Retina (tissue), 1 donor: ENCODE measurements around the gene CDK9.
A peak's percentile ranks its signal among the peaks of the same experiment; 100 is the strongest.

ENCODE experiments used
- DNase-seq: peaks from one replicate; pipeline ENCODE4 v3.0.0-alpha.2; 2016

Gene CDK9

GRCh38 chr9:127805620-127806019 is 19.8 kb downstream of the CDK9 start:
- DNase-seq: no peak

- no peak for DNase-seq
These were observed 21.0 kb downstream of the CDK9 start for GRCh38 chr9:127806871-127807270.

- no peak for DNase-seq
These were observed 22.6 kb downstream of the CDK9 start for GRCh38 chr9:127808347-127809001.

DNA sequence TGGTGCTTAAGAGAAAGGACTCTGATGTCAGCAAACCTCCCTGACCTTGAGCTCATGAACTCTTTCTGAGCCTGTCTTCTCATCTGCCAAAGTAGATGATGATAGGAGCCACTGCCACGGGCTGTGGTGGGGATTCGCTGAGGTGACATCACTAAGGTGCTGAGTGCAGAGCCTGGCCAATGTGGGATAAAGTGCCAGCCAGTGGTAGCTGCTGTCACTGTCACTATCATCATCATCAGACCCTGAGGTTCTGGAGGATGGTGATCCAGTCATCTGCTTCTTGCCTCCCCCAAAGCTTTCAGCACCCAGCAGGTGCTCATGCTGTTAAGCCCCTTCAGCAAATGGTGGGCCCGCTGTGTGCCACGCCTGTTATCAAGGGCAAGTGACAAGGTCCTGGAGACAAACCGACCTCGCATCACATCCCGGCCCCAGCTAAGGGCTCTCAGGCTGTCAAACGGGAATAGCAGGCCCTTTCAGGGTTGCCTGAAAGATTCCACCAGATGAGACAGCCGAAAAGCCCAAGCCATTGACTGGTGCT is 23.2 kb downstream of the CDK9 start:
- DNase-seq: peak; percentile 35

DNA sequence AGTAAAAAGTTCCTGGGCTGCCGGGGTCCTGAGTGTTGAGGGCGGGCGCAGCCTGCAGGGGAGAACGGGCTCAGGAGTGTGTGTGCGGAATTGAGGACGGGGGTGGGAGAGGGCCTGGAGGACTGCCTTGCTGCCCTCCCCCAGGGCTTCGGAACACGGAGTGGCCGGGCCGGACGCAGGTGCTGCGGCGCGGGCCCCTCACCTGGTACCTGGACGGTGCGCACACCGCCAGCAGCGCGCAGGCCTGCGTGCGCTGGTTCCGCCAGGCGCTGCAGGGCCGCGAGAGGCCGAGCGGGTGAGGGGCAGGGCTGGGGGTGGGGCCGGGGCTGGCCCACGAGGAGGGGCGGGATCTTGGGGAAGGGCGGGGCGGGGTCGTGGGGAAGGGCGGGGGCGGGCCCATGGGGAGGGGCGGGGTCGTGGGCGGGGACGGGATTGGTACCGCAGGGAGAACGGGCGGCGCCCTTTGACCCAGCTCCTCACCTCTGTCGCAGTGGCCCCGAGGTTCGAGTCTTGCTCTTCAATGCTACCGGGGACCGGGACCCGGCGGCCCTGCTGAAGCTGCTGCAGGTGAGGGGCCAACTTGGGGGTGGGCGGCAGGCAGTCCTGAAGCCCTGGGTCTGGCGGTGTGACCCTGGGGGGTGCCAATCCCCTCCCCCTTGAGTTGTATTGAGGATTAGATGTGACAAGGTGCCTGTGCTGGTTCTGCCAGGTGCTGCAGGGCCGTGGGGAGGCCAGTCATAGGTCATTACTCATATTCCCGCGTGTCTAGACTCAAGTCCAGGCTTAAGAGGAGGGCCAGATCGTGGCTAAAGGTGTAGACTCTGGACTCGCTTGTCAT is 23.9 kb downstream of the CDK9 start:
- DNase-seq: peak; percentile 58

GRCh38 chr9:127810378-127811187 is 24.7 kb downstream of the CDK9 start:
- DNase-seq: no peak

- DNase-seq: no peak
These were observed 26.2 kb downstream of the CDK9 start for GRCh38 chr9:127812011-127812410.

GRCh38 chr9:127812936-127813675 is 27.3 kb downstream of the CDK9 start:
- DNase-seq: no peak

- no peak for DNase-seq
These were observed 27.9 kb downstream of the CDK9 start for GRCh38 chr9:127813686-127814226.

DNA sequence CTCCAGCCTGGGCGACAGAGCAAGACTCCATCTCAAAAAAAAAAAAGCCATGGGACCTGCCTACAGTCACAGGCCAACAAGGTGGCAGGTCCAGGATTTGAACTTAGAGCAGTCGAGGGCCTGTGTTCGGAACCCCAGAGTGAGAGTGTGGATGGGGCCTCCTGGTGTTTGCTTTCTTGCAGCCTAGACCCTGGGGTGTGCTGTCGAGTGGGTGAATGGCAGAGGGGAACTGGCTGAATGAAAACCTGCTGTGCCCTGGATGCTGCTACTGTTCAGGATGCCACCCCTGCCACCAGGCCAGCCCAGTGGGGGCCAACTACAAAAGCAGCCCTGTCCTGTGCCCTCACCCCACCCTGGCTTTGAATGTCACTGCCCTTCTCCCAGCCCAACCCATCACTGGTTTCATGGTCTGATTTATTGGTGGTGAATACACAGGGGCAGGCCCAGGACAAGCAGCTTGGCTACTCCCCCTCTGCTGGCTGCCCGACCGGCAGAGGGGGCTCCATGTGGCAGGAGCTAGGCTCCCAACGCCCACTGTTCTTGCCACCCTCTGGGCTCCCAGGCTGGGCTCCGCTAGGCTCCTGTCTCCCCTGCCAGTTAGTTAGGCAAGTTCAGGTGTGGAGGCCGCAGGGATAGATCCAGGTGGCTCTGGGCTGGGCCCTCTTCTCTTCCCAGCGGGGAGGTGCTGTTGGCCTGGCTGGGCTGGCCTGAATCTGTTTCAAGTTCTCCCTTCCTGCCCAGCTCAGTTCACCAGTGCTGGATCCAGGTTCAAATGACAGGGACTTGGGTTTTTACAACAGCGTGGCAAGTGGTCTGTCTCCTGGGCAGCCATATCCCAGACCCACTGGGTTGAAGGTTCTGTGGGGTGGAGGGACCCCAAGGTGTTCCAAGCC is 29.0 kb downstream of the CDK9 start:
- no peak for DNase-seq

DNA sequence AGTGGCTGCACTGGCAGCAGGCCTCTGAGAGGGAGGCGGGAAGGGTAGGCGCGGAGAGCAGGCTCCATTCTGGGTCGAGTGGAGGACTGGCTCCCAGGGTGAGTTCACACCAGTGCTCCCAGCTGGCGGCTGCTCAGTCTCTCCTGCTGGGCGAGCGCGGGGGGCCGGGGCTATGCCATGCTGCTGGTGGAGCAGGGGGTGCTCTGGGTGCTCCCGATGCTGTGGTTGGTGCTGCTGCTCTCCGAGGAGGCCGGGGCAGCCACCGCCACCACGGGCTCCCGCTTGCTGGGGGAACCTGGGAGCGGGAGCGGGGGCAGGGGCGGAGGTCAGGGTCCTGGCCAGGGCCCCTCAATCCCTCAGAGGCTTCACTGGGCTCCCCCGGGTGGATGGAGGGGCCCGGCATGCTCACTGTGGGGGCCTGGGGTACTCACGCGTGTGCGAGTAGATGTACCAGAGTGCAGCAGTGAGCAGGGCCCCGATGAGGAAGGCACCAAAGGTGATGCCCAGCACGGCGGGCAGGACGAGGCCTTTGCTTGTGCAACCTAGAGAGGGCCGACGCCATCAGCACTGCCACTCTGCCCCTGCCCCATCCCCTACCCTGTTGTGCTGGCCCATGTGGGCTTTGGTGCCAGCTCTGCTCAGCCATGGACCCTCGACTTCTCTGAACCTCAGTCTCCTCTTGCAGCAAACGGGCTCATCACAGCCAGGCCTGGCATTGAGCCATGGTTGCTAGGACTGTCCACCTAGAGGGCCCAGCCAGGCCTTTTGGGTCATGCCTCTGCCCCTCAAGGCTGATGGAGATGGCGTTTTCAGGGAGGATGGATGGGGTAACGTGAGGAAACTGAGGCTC is 29.9 kb downstream of the CDK9 start:
- DNase-seq: no peak

GRCh38 chr9:127816362-127816725 is 30.5 kb downstream of the CDK9 start:
- DNase-seq: no peak

GRCh38 chr9:127816728-127817127 is 30.9 kb downstream of the CDK9 start:
- no peak for DNase-seq

GRCh38 chr9:127817881-127818434 is 32.1 kb downstream of the CDK9 start:
- DNase-seq: no peak

- DNase-seq: no peak
These were observed 32.7 kb downstream of the CDK9 start for GRCh38 chr9:127818574-127818973.

GRCh38 chr9:127822108-127822507 is 36.3 kb downstream of the CDK9 start:
- DNase-seq: no peak

- peak; percentile 59 for DNase-seq
These were observed 39.7 kb downstream of the CDK9 start for GRCh38 chr9:127825319-127826051.

- DNase-seq: no peak
These were observed 40.5 kb downstream of the CDK9 start for GRCh38 chr9:127826253-127826913.
